ENCODE results near the gene HSBP1L1. TPM values are rescaled to one million over a fixed set of nuclear protein-coding genes. Genes with fewer than 3 reads are reported as not detected.
A peak's percentile ranks its signal among the peaks of the same experiment; 100 is the strongest.

HSBP1L1 gene
- total RNA-seq = 9.0 and 10.0 TPM in 2 replicates

GRCh38 chr18:79964330-79965118, at the start of gene HSBP1L1:
TSS of gene HSBP1L1 (plus strand) at chr18:79964643. CDS start at chr18:79964736, 93 bp downstream.
- Mint-ChIP-seq H3K4me1 (ENCODE audit: low read depth) (peaks cover 33% of the 10 kb centered on the region), H3K27ac (peak within 1 kb of the TSS; percentile 68), H3K9me3 (no peaks in the 10 kb centered on the region), H3K36me3 (ENCODE audit: low read depth) (peaks cover 5% of the 10 kb centered on the region), H3K4me3 (peak within 1 kb of the TSS; percentile 84), H3K27me3 (ENCODE audit: insufficient read depth) (no peaks in the 10 kb centered on the region)
- peak; percentile 66 for DNase-seq (ENCODE audit: low spot score)
- intact Hi-C loops (cut with micrococcal nuclease) = loop anchor here (1.0 kb wide), 2 partner anchors 13 to 285 kb away; partner anchors contain the start of genes CTDP1 and SLC66A2

GRCh38 chr18:79915161-79916127, 49.0 kb upstream of the HSBP1L1 start:
- Mint-ChIP-seq H3K4me3 (no peak overlapping the region), H3K27me3 (ENCODE audit: insufficient read depth) (no peaks in the 10 kb centered on the region), H3K36me3 (ENCODE audit: low read depth) (peaks cover 41% of the 10 kb centered on the region), H3K4me1 (ENCODE audit: low read depth) (peaks cover 10% of the 10 kb centered on the region), H3K27ac (no peak overlapping the region), H3K9me3 (peaks cover 3% of the 10 kb centered on the region)
- intact Hi-C loops (cut with micrococcal nuclease) = no loop called here
- DNase-seq (ENCODE audit: low spot score) = no peak

GRCh38 chr18:79916128-79916494, 48.3 kb upstream of the HSBP1L1 start:
- Mint-ChIP-seq H3K4me3 (no peak overlapping the region), H3K4me1 (ENCODE audit: low read depth) (peaks cover 7% of the 10 kb centered on the region), H3K27me3 (ENCODE audit: insufficient read depth) (no peaks in the 10 kb centered on the region), H3K36me3 (ENCODE audit: low read depth) (peaks cover 36% of the 10 kb centered on the region), H3K27ac (no peak overlapping the region), H3K9me3 (no peaks in the 10 kb centered on the region)
- intact Hi-C loops (cut with micrococcal nuclease) = no loop called here
- DNase-seq (ENCODE audit: low spot score) = no peak

- peaks cover 7% of the 10 kb centered on the region for H3K4me1 Mint-ChIP-seq (ENCODE audit: low read depth)
- H3K36me3 Mint-ChIP-seq (ENCODE audit: low read depth) = peaks cover 37% of the 10 kb centered on the region
- DNase-seq (ENCODE audit: low spot score) = no peak
- H3K27ac Mint-ChIP-seq = no peak overlapping the region
- no peaks in the 10 kb centered on the region for H3K9me3 Mint-ChIP-seq
- H3K4me3 Mint-ChIP-seq = no peak overlapping the region
- H3K27me3 Mint-ChIP-seq (ENCODE audit: insufficient read depth) = no peaks in the 10 kb centered on the region
- intact Hi-C loops (cut with micrococcal nuclease) = no loop called here
These were observed 47.8 kb upstream of the HSBP1L1 start for GRCh38 chr18:79916546-79917168.

GRCh38 chr18:79917169-79917852, 47.1 kb upstream of the HSBP1L1 start:
- Mint-ChIP-seq H3K27me3 (ENCODE audit: insufficient read depth) (no peaks in the 10 kb centered on the region), H3K4me3 (no peak overlapping the region), H3K9me3 (no peaks in the 10 kb centered on the region), H3K27ac (no peak overlapping the region), H3K36me3 (ENCODE audit: low read depth) (peaks cover 38% of the 10 kb centered on the region), H3K4me1 (ENCODE audit: low read depth) (peaks cover 7% of the 10 kb centered on the region)
- intact Hi-C loops (cut with micrococcal nuclease) = no loop called here
- no peak for DNase-seq (ENCODE audit: low spot score)

- no peaks in the 10 kb centered on the region for H3K27me3 Mint-ChIP-seq (ENCODE audit: insufficient read depth)
- intact Hi-C loops (cut with micrococcal nuclease) = no loop called here
- peaks cover 36% of the 10 kb centered on the region for H3K36me3 Mint-ChIP-seq (ENCODE audit: low read depth)
- no peak for DNase-seq (ENCODE audit: low spot score)
- no peak overlapping the region for H3K4me3 Mint-ChIP-seq
- H3K9me3 Mint-ChIP-seq = no peaks in the 10 kb centered on the region
- no peak overlapping the region for H3K27ac Mint-ChIP-seq
- peaks cover 5% of the 10 kb centered on the region for H3K4me1 Mint-ChIP-seq (ENCODE audit: low read depth)
These were observed 46.4 kb upstream of the HSBP1L1 start for GRCh38 chr18:79917853-79918614.

- Mint-ChIP-seq H3K27me3 (ENCODE audit: insufficient read depth) (no peaks in the 10 kb centered on the region), H3K27ac (no peak overlapping the region), H3K9me3 (no peaks in the 10 kb centered on the region), H3K4me1 (ENCODE audit: low read depth) (no peaks in the 10 kb centered on the region), H3K4me3 (no peak overlapping the region), H3K36me3 (ENCODE audit: low read depth) (peaks cover 36% of the 10 kb centered on the region)
- no peak for DNase-seq (ENCODE audit: low spot score)
- intact Hi-C loops (cut with micrococcal nuclease) = no loop called here
These were observed 45.8 kb upstream of the HSBP1L1 start for GRCh38 chr18:79918615-79919011.

- no peaks in the 10 kb centered on the region for H3K4me1 Mint-ChIP-seq (ENCODE audit: low read depth)
- no peak overlapping the region for H3K4me3 Mint-ChIP-seq
- H3K27me3 Mint-ChIP-seq (ENCODE audit: insufficient read depth) = no peaks in the 10 kb centered on the region
- H3K36me3 Mint-ChIP-seq (ENCODE audit: low read depth) = peaks cover 38% of the 10 kb centered on the region
- no peak overlapping the region for H3K27ac Mint-ChIP-seq
- H3K9me3 Mint-ChIP-seq = no peaks in the 10 kb centered on the region
- no peak for DNase-seq (ENCODE audit: low spot score)
- intact Hi-C loops (cut with micrococcal nuclease) = no loop called here
These were observed 45.4 kb upstream of the HSBP1L1 start for GRCh38 chr18:79919089-79919488.

GRCh38 chr18:79921984-79922965, 42.2 kb upstream of the HSBP1L1 start:
- Mint-ChIP-seq H3K9me3 (no peaks in the 10 kb centered on the region), H3K4me3 (no peak overlapping the region), H3K36me3 (ENCODE audit: low read depth) (peaks cover 26% of the 10 kb centered on the region), H3K27ac (peak overlapping the region; percentile 65), H3K4me1 (ENCODE audit: low read depth) (no peaks in the 10 kb centered on the region), H3K27me3 (ENCODE audit: insufficient read depth) (no peaks in the 10 kb centered on the region)
- intact Hi-C loops (cut with micrococcal nuclease) = no loop called here
- DNase-seq (ENCODE audit: low spot score) = no peak

GRCh38 chr18:79922971-79923411, 41.5 kb upstream of the HSBP1L1 start:
- intact Hi-C loops (cut with micrococcal nuclease) = no loop called here
- H3K9me3 Mint-ChIP-seq = no peaks in the 10 kb centered on the region
- no peaks in the 10 kb centered on the region for H3K27me3 Mint-ChIP-seq (ENCODE audit: insufficient read depth)
- no peak for DNase-seq (ENCODE audit: low spot score)
- no peak overlapping the region for H3K27ac Mint-ChIP-seq
- no peak overlapping the region for H3K4me3 Mint-ChIP-seq
- peaks cover 22% of the 10 kb centered on the region for H3K36me3 Mint-ChIP-seq (ENCODE audit: low read depth)
- H3K4me1 Mint-ChIP-seq (ENCODE audit: low read depth) = no peaks in the 10 kb centered on the region

Data from activated T-helper 1 cell treated with anti-CD3 and anti-CD28 coated beads, Interleukin-12 subunit alpha, Interleukin-12 subunit beta, Interleukin-2, Interleukin-4 antibody, amounts not matched to agents 30 ng/mL and 10 ng/mL and 1 ng/mL, durations not matched to agents 14 hours and 24 hours and 36 hours (primary cell).